ENCODE data around the gene FKTN. TPM values are rescaled to one million over a fixed set of nuclear protein-coding genes. Genes with fewer than 3 reads are reported as not detected.
A peak's percentile ranks its signal among the peaks of the same experiment; 100 is the strongest.
"Not testable (repeated sequence)": the region's sequence is repeated elsewhere in the genome, so short reads cannot be mapped to it uniquely, and the experiment has no call there.

The FKTN gene
- total RNA-seq (2021; fragmentation: NEBNext Ultra II Directional; extraction: Animal tissue kit (Norgen Biotek cat#: 25700)) = 10 to 100 TPM; 27.6 to 35.5 (median 30.8) TPM
- long read RNA-seq, full-length matches to known transcripts = 4 of 22 reads
- long read RNA-seq, partial matches to known transcripts = 5 of 22 reads
- long read RNA-seq, other reads (novel, unspliced or antisense) = 13 of 22 reads

DNA sequence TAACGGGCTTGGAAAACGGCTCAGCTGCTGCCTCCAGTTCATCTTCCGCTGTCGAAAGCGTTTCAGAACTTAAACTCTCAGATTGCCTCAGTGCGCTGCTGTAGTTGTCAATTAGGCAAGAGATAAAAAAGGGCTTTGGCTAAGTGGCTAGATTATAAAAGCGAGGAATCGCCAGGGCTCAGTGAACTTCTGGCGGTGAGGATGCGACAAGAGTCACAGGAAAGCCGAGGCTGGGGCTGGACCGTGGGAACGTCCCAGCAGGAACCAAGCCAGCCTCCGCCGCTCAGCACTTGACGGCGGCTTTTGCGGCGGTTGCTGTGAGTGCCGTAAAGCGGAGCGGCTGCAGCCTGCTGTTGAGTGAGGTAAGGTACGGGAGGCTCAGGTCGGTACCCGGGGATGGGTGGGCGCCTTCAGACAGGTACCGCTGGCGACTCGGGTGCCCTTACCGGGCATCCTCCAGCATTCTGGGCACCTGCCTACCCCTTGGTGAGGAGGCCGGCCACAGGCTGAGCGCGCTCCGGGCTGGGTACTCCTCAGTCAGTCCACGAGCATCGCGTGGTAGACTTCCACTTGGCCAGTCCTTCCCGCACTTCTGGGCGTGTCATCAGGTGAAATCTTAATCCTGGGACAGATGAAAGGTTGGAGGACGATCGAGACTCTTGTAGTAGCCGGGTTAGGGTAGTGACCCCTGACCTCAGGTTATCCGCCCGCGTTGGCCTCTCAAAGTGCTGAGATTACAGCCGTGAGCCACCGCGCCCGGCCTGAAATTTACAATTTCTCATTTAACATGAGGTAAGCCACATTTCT, at the start of gene FKTN:
TSS of gene FKTN (plus strand) at position 328 of the 807 bp plus-strand sequence. CDS start 16,902 bp downstream, outside the sequence.
- TF ChIP-seq, protein P1, sequence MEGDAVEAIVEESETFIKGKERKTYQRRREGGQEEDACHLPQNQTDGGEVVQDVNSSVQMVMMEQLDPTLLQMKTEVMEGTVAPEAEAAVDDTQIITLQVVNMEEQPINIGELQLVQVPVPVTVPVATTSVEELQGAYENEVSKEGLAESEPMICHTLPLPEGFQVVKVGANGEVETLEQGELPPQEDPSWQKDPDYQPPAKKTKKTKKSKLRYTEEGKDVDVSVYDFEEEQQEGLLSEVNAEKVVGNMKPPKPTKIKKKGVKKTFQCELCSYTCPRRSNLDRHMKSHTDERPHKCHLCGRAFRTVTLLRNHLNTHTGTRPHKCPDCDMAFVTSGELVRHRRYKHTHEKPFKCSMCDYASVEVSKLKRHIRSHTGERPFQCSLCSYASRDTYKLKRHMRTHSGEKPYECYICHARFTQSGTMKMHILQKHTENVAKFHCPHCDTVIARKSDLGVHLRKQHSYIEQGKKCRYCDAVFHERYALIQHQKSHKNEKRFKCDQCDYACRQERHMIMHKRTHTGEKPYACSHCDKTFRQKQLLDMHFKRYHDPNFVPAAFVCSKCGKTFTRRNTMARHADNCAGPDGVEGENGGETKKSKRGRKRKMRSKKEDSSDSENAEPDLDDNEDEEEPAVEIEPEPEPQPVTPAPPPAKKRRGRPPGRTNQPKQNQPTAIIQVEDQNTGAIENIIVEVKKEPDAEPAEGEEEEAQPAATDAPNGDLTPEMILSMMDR (IDR thresholded peaks at IDR 0.05) = no peak
- peak; percentile 86 for DNase-seq
- peak within 1 kb of the TSS; percentile 98 for H3K4me3 Mint-ChIP-seq
- peaks cover 42% of the 10 kb centered on the region for H3K36me3 Mint-ChIP-seq (ENCODE audit: low read depth)
- H3K27ac Mint-ChIP-seq = peak within 1 kb of the TSS; percentile 88
- peaks cover 27% of the 10 kb centered on the region for H3K9me3 Mint-ChIP-seq
- H3K4me1 Mint-ChIP-seq (ENCODE audit: low read depth) = peaks cover 24% of the 10 kb centered on the region
- H3K27me3 Mint-ChIP-seq (ENCODE audit: insufficient read depth) = peaks cover 2% of the 10 kb centered on the region; the same call in 1 of the 2 replicates

DNA sequence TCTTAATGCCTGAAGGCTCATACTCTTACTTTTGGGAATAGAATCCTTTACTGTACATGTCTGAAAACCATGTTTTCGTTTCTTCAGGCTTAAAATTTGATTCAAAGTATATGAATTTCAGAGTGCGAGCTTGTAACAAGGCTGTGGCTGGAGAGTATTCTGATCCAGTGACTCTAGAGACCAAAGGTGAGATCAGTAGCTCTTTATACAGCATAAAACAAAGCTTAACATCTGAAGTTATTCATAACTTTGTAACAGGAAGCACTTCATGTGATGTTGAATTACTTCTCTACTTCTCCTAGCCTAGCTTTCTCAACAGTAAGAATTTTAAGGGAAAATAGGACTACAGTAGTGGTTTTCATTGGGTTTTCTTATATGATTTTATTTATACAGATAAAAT, 49.4 kb upstream of the FKTN start:
- Mint-ChIP-seq H3K27ac (no peak overlapping the region), H3K27me3 (ENCODE audit: insufficient read depth) (no peaks in the 10 kb centered on the region), H3K4me3 (no peak overlapping the region), H3K36me3 (ENCODE audit: low read depth) (peaks cover 12% of the 10 kb centered on the region), H3K9me3 (no peaks in the 10 kb centered on the region), H3K4me1 (ENCODE audit: low read depth) (peaks cover 36% of the 10 kb centered on the region)
- DNase-seq = no peak
- TF ChIP-seq, protein P1 (IDR thresholded peaks at IDR 0.05) = no peak

DNA sequence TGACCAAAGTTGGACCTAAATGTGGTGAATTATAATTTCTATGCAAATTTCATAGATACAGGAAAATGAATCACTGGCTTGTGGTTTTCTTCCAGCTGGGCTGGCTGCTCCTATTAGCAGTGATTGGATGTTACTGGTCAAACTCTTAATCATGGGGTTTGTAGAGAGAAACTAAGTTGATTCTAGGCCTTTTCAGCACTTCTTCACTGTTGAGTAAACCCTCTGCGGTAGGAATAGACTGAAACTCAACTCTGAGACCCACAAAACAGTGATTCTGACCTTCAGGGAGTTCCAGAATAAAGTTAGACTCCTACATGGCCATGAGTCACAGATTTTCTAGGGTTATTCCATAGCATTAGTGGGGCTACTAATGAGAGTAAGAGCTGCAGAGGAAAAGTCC, 47.9 kb upstream of the FKTN start:
- peak; percentile 79 for DNase-seq
- peaks cover 24% of the 10 kb centered on the region for H3K36me3 Mint-ChIP-seq (ENCODE audit: low read depth)
- peak overlapping the region; percentile 65; the same call in 1 of the 2 replicates for H3K4me3 Mint-ChIP-seq
- peak overlapping the region; percentile 75 for H3K27ac Mint-ChIP-seq
- H3K9me3 Mint-ChIP-seq = no peaks in the 10 kb centered on the region
- TF ChIP-seq, protein P1 (IDR thresholded peaks at IDR 0.05) = no peak
- no peaks in the 10 kb centered on the region for H3K27me3 Mint-ChIP-seq (ENCODE audit: insufficient read depth)
- peaks cover 25% of the 10 kb centered on the region for H3K4me1 Mint-ChIP-seq (ENCODE audit: low read depth)

DNA sequence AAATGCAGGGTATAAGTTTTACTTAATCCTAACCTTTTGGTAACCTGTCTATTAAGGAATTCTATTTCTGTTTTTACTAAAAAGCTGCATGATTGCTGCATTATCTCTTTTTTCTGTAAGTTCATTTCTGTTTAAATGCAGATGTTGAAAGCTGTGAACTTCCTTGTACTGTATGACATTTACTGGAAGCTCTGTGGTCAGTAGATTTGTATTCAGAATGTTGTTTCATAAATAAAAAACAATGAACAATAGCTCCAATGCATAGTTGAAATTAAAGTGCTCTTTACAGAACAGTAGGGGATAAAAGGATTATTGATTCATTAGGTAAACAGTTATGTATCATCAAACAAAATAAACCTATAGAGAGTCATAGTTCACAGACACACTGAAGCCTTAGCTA, 46.5 kb upstream of the FKTN start:
- Mint-ChIP-seq H3K4me1 (ENCODE audit: low read depth) (peaks cover 25% of the 10 kb centered on the region), H3K4me3 (no peak overlapping the region), H3K27ac (no peak overlapping the region), H3K9me3 (no peaks in the 10 kb centered on the region), H3K27me3 (ENCODE audit: insufficient read depth) (no peaks in the 10 kb centered on the region), H3K36me3 (ENCODE audit: low read depth) (peaks cover 31% of the 10 kb centered on the region)
- no peak for DNase-seq
- TF ChIP-seq, protein P1 (IDR thresholded peaks at IDR 0.05) = no peak

DNA sequence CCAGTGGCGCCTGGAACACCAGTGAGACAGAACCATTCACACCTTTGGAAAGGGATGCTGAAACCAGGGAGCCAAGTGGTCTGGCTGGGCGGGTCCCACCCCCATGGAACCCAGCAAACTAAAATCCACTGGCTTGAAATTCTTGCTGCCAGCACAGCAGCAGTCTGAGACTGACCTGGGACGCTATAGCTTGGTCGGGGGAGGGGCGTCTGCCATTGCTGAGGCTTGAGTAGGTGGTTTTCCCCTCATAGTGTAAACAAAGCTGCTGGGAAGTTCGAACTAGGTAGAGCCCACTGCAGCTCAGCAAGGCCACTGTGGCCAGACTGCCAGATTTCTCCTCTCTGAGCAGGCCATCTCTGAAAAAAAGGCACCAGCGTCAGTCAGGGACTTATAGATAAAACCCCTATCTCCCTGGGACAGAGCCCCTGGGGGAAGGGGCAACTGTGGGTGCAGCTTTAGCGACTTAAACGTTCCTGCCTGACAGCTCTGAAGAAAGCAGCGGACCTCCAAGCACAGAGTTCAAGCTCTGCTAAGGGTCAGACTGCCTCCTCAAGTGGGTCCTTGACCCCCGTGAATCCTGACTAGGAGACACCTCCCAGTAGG, 42.0 kb upstream of the FKTN start:
- Mint-ChIP-seq H3K9me3 (no peaks in the 10 kb centered on the region), H3K4me3 (no peak overlapping the region), H3K4me1 (ENCODE audit: low read depth) (peaks cover 6% of the 10 kb centered on the region; the same call in 1 of the 2 replicates), H3K27ac (no peak overlapping the region), H3K27me3 (ENCODE audit: insufficient read depth) (no peaks in the 10 kb centered on the region), H3K36me3 (ENCODE audit: low read depth) (peaks cover 49% of the 10 kb centered on the region)
- DNase-seq = no peak
- TF ChIP-seq, protein P1 (IDR thresholded peaks at IDR 0.05) = no peak

DNA sequence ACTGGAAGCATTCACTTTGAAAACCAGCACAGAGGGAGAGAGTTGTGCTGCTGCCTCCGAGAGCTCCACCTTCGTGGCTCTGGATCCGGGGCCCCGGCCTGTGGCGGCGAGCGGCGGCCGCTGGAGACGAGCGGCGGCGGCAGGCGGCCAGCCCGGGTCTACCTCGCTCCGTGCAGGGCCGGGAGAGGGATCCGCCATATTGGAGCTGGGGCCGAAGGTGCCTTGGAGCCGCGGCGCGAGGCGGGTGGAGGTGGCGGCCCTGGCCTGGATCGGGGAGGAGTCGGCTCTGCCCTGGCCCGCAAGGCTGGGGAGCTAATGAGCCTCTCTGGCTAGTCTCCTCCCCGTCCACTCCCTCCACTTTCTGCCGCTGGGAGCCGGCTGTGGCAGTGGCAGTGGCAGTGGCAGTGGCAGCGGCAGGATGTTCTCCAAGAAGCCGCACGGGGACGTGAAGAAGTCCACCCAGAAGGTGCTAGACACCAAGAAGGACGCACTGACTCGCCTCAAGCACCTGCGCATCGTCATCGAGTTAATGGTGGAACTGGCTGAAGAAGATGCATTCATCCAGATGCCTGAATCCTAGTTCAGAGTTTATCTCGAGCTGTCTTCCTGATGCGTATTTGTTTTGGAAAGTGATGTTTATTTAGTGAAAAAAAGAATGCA, 38.1 kb upstream of the FKTN start:
- not testable (repeated sequence) for H3K27ac Mint-ChIP-seq; H3K9me3 Mint-ChIP-seq; DNase-seq; H3K4me1 Mint-ChIP-seq (ENCODE audit: low read depth); H3K27me3 Mint-ChIP-seq (ENCODE audit: insufficient read depth); H3K4me3 Mint-ChIP-seq
- H3K36me3 Mint-ChIP-seq (ENCODE audit: low read depth) = peaks cover 56% of the 10 kb centered on the region

DNA sequence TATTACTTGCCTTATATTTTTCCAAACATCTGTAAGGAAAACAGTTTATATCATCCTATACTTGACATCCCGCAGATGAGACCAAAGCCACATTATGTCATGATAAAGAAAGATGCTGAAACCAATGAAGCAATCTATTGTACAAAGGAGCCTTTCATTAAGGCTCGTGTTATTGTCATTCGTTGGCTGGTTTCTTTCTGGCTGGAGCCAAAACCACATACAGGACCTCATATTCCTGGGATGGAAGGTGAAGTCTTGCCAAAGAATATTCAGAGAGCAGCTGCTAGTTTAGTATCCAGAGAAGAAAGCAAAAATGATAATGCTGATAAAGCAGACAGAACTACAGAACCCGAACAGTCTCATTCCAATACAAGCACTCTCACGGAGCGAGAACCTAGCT, 36.9 kb upstream of the FKTN start:
- not testable (repeated sequence) for DNase-seq; H3K9me3 Mint-ChIP-seq; H3K4me3 Mint-ChIP-seq; H3K4me1 Mint-ChIP-seq (ENCODE audit: low read depth); H3K27me3 Mint-ChIP-seq (ENCODE audit: insufficient read depth); H3K27ac Mint-ChIP-seq
- peaks cover 59% of the 10 kb centered on the region for H3K36me3 Mint-ChIP-seq (ENCODE audit: low read depth)
